GM19240 (cell line): Measurements from ENCODE around the gene OR10S1.
"Not testable (repeated sequence)": the region's sequence is repeated elsewhere in the genome, so short reads cannot be mapped to it uniquely, and the experiment has no call there.

Experiments
- DNase-seq: peaks from one replicate; pipeline ENCODE4 v3.0.0; 2011; ENCODE audit warnings: low spot score; ENCODE audit not compliant: insufficient read length

OR10S1 gene, protein sequence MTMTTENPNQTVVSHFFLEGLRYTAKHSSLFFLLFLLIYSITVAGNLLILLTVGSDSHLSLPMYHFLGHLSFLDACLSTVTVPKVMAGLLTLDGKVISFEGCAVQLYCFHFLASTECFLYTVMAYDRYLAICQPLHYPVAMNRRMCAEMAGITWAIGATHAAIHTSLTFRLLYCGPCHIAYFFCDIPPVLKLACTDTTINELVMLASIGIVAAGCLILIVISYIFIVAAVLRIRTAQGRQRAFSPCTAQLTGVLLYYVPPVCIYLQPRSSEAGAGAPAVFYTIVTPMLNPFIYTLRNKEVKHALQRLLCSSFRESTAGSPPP

GRCh38 chr11:123977731-123978347 lies at the start of gene OR10S1:
Gene OR10S1 (minus strand): TSS chr11:123977781. CDS start chr11:123977664, 117 bp downstream.
- DNase-seq = no peak

GRCh38 chr11:124026498-124026897 lies 48.9 kb upstream of the OR10S1 start, which contains the start of gene OR10G8:
Gene OR10G8 (plus strand): TSS chr11:124026798. CDS start chr11:124029623, 2,825 bp downstream.
- no peak for DNase-seq

DNA sequence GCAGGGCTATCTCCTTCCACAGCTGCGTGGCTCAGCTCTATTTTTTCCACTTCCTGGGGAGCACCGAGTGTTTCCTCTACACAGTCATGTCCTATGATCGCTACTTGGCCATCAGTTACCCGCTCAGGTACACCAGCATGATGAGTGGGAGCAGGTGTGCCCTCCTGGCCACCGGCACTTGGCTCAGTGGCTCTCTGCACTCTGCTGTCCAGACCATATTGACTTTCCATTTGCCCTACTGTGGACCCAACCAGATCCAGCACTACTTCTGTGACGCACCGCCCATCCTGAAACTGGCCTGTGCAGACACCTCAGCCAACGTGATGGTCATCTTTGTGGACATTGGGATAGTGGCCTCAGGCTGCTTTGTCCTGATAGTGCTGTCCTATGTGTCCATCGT lies 38.3 kb upstream of the OR10S1 start:
- DNase-seq = not testable (repeated sequence)

DNA sequence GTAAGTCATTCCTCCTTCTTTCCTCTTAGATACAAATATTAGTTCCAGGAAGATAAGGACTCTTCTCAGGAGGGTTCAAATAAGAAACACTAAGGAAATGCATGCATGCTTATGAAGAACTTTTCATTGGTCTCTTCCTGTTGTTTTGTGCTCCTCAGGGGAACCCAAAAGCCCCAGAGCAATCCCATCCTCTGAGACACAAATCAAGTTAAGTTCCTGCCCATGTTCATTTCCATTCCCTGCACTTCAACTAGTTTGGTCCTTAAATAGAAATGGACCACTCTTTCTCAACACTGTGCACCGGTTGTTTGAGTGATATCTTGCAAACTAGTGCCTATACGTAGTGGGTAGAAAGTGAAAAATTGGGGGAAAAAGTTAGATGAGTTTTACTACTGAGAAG lies 35.1 kb upstream of the OR10S1 start, which contains the start of gene OR10G4:
Gene OR10G4, plus strand, starts transcription at position 301 of the 400 bp plus-strand sequence. CDS start 2,578 bp downstream, outside the sequence.
- no peak for DNase-seq

DNA sequence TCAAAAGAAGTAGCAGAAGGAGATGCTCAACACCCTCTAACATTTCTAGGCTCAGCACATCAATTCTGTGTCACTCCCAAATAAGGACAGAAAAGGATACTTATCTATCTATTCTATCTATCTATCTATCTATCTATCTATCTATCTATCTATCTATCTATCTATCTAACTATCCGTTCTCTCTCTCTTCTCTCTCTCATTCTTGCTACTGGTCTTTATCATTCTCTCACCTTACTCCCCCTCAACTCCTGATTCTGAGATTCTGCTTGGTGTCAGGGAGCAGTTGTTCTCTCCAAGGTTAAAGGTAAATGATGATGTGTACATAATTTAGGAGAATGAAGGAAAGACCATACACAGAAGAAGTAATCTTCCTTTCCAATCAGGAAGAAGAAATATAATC lies 17.5 kb upstream of the OR10S1 start, which contains the start of gene OR10G6:
Gene OR10G6, minus strand, starts transcription at position 43 of the 400 bp plus-strand sequence. Its CDS starts 0 bp downstream, at position 43.
- no peak for DNase-seq

DNA sequence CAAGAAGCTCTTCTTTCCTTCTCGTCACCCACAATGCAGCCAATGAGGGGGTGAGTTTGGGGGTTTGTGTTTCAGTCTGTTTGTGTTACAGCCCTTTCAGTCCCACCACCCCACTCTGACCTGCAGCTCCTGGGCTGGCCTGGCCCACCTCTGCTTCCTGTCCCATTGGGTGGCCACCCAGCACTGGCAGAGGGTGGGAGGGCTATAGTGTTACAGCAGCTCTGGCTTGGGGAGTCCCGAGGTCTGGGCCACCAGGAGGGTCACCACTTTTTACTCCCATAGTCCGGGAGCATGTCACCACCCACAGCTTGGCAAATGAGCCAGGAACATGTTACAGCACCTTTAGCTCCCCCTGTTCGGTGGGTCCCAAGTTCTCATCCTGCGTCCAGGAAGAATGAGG lies 1.7 kb upstream of the OR10S1 start:
- DNase-seq = no peak

- no peak for DNase-seq
Observed at GRCh38 chr11:123976770-123977560, 616 bp downstream of the OR10S1 start.

DNA sequence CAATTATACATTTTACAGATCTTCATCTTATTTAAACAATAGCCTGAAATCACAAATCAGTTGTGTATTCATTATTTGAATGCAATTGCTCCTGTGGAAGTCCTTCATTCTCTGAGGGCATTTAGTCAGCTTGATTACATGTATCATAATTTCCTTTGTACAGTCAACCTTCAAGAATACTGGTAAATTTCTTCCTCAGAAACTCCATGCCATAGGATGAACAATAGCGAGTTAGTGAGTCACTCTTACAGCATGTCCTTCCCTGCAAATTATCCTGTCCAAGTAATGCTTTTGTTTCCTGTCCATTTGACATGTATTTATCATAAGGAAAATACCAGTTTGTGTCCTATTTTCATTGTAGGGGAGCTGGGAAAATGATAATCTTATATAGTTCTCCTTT lies 3.8 kb downstream of the OR10S1 start:
- no peak for DNase-seq

DNA sequence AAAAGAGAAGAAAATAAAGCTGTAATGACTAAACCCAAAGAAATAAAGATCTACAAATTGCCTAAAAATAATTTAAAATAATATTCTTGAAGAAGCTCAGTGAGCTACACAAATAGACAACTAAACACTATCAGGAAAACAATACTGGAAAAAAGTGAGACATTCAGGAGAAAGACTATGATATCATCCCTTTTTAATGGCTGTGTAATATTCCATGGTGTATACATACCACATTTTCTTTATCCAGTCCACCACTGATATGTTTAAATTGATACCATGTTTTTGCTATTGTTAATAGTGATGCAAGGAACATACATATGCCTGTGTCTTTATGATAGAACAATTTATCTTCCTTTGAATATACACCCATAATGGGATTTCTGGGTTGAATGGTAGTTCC lies 20.8 kb downstream of the OR10S1 start:
- DNase-seq = no peak

DNA sequence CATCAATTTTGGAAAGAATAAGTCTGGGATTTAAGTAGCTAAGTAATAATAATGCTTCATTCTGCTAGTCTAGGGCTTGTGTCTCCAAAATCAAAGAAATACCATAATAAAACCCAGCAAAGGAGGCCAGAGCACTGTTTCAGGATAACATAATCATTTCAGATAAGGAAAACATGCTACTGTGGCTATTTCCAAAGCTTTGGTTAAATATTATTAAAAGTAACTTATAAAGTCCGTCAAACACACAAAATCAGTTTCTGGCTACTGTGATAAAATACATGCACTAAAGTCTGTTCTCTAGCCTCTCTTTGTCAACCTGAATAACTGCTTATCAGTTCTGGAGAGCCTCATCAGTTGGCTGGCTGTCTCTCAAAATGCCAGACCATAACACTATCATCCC lies 32.4 kb downstream of the OR10S1 start:
- DNase-seq = no peak

DNA sequence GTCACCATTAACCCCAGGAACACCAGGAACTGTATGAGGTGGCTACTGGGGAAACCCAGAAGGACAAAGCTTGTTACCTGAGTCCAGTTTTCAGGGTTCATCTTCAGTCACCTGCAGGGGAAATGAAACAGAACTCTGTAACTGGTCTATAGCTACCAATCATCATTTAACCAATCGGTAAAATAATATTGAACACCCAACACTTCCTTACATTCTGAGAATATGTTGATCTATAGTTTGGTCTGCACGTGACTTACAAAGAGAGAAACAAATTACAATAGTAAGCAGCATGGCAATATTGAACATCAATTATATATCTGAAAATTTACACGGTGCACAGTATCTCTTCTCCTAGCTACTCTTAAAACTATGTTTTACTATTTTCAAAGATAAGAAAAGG lies 33.8 kb downstream of the OR10S1 start, which contains the start of gene OR6T1:
Gene OR6T1, minus strand, starts transcription at position 101 of the 400 bp plus-strand sequence. Its CDS starts 0 bp downstream, at position 101.
- no peak for DNase-seq

- no peak for DNase-seq
Observed at GRCh38 chr11:123942413-123942812, 35.2 kb downstream of the OR10S1 start.

GRCh38 chr11:123939317-123939716 lies 38.3 kb downstream of the OR10S1 start, which contains the start of gene OR4D5:
Gene OR4D5 (plus strand): TSS chr11:123939617. CDS start chr11:123939617, 0 bp downstream.
- DNase-seq = no peak
